CD1c-positive myeloid dendritic cell (primary cell): ENCODE results near the gene KDM2A.
A peak's percentile ranks its signal among the peaks of the same experiment; 100 is the strongest.
"Not testable (repeated sequence)": the region's sequence is repeated elsewhere in the genome, so short reads cannot be mapped to it uniquely, and the experiment has no call there.

Experiments
- DNase-seq: peaks from one replicate; pipeline ENCODE4 v3.0.0-alpha.2; 2016; ENCODE audit errors: extremely low spot score

Gene KDM2A

GRCh38 chr11:67117672-67118180 lies 1.3 kb upstream of the KDM2A start:
- peak; percentile 44 for DNase-seq

- DNase-seq, result no peak
These were observed 789 bp upstream of the KDM2A start for GRCh38 chr11:67118181-67118766.

- peak; percentile 15 for DNase-seq
These were observed 725 bp downstream of the KDM2A start for GRCh38 chr11:67119585-67120391.

- no peak for DNase-seq
These were observed 1.4 kb downstream of the KDM2A start for GRCh38 chr11:67120456-67120855.

- peak; percentile 95 for DNase-seq
These were observed 2.0 kb downstream of the KDM2A start for GRCh38 chr11:67120881-67121710.

GRCh38 chr11:67123801-67124200 lies 4.7 kb downstream of the KDM2A start:
- not testable (repeated sequence) for DNase-seq

- not testable (repeated sequence) for DNase-seq
These were observed 7.2 kb downstream of the KDM2A start for GRCh38 chr11:67126243-67126642.

GRCh38 chr11:67126986-67127385 lies 7.9 kb downstream of the KDM2A start:
- no peak for DNase-seq

GRCh38 chr11:67130861-67131260 lies 11.8 kb downstream of the KDM2A start:
- not testable (repeated sequence) for DNase-seq

GRCh38 chr11:67136156-67136555 lies 17.1 kb downstream of the KDM2A start:
- no peak for DNase-seq

GRCh38 chr11:67138922-67139321 lies 19.9 kb downstream of the KDM2A start:
- no peak for DNase-seq

- DNase-seq, result no peak
These were observed 27.6 kb downstream of the KDM2A start for GRCh38 chr11:67146516-67147226.

GRCh38 chr11:67153971-67154370 lies 34.9 kb downstream of the KDM2A start:
- no peak for DNase-seq

- DNase-seq, result no peak
These were observed 35.7 kb downstream of the KDM2A start for GRCh38 chr11:67154726-67155125.

- DNase-seq, result no peak
These were observed 38.6 kb downstream of the KDM2A start for GRCh38 chr11:67157691-67158090.

GRCh38 chr11:67158221-67158620 lies 39.2 kb downstream of the KDM2A start:
- no peak for DNase-seq

GRCh38 chr11:67160045-67160444 lies 41.0 kb downstream of the KDM2A start:
- DNase-seq, result no peak

GRCh38 chr11:67160872-67161783 lies 42.1 kb downstream of the KDM2A start:
- no peak for DNase-seq

- no peak for DNase-seq
These were observed 43.9 kb downstream of the KDM2A start for GRCh38 chr11:67163006-67163405.

- peak; percentile 36 for DNase-seq
These were observed 46.6 kb downstream of the KDM2A start for GRCh38 chr11:67165623-67166022.

GRCh38 chr11:67167091-67167490 lies 48.0 kb downstream of the KDM2A start:
- no peak for DNase-seq
